Aortic smooth muscle cell (primary cell): Measurements from ENCODE around the gene THUMPD3. TPM values are rescaled to one million over a fixed set of nuclear protein-coding genes. Genes with fewer than 3 reads are reported as not detected.

ENCODE experiments used
- total RNA-seq: library from RNA; depleted of rRNA; stranded (reverse); fragments of >200 nt; gene quantifications from 2 replicates; pipeline ENCODE4 v1.2.3, GENCODE V29; 2014

The THUMPD3 gene, protein sequence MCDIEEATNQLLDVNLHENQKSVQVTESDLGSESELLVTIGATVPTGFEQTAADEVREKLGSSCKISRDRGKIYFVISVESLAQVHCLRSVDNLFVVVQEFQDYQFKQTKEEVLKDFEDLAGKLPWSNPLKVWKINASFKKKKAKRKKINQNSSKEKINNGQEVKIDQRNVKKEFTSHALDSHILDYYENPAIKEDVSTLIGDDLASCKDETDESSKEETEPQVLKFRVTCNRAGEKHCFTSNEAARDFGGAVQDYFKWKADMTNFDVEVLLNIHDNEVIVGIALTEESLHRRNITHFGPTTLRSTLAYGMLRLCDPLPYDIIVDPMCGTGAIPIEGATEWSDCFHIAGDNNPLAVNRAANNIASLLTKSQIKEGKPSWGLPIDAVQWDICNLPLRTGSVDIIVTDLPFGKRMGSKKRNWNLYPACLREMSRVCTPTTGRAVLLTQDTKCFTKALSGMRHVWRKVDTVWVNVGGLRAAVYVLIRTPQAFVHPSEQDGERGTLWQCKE
- 56.4 and 66.6 TPM in 2 replicates for total RNA-seq

DNA sequence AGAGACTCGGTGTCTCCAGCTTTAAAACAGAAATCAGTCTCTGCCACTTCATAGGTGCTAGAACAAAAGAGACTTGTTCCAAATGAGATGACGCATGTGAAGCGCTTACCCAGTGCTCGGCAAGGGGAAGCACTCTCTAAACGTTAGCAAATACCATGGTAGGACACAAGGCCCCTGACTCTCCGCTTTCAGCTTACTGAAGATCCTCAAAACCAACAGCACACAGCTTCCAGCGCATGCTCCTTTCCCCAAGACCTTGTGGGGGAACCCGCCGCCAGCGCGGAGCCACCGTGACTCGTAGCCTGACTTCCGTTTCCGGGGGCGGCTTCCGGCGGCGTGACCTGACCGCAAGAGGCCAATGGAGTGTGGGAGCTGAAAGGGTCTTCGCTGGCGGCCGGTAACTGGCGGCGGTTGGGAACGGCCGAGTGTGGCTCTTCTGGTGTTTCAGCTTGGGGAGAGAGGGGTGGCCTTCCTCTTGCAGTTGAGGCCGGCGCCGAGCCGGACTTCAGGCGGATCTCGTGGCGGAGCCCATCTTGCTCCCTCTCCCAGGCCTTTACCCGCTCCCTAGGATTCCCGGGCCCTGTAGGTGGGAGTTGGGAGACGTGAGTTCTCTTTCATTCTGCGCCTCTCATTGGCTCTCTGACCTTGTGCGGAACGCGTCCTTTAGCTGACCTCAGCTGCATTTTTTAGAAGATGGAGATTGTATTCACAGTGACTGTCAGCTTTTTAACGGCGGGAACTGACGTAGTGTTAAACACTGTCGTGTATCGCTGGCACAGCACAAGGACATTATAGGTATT is at the start of gene THUMPD3:
THUMPD3 (plus strand) TSS at position 324 of the 800 bp plus-strand sequence. CDS start 2,015 bp downstream, outside the sequence.

DNA sequence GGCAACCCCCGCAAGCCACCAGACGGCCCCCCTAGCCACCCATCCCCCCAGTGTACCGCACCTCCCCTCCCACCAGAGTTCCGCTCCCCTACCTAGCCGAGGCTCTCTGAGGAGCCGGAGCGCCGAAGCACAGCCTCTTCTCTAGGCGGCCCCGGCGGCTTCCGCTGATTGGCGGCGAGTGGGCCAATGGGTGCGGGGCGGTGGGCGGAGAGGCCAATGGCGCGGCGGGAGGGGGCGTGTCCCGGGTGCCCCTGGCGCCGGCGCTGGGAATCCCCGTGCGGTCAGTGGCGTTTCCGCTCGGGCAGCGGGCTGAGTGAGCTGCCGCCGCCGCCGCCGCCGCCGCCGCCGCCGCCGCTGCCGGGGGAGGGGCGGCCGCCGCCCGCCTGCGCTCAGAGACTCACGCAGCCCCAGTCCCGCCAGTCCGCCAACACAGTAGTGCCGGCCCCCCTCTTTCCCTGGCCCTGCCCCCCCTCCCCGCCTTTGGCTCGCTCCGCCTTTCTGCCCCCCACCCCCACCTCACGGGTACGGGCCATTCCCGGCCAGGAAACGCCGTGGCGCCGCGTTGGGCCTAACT is 34.6 kb downstream of the THUMPD3 start, which contains the start of gene SETD5:
SETD5 (plus strand) TSS at position 284 of the 574 bp plus-strand sequence. CDS start 31,324 bp downstream, outside the sequence.

Other genes starting within 250 kb of the THUMPD3 start
- gene SRGAP3, start 113.4 kb upstream of the THUMPD3 start, total RNA-seq: 3.5 and 5.2 TPM in 2 replicates
- gene SETD5, start 34.6 kb downstream of the THUMPD3 start, total RNA-seq: 26.7 and 39.9 TPM in 2 replicates
- gene LHFPL4, start 190.8 kb downstream of the THUMPD3 start, total RNA-seq: not detected in 2 replicates